HG02623 (cell line): Measurements from ENCODE around the gene SAPCD2.
"Not testable (repeated sequence)": the region's sequence is repeated elsewhere in the genome, so short reads cannot be mapped to it uniquely, and the experiment has no call there.

Source experiments
- ATAC-seq: cut with Tn5 transposase; IDR thresholded peaks from one replicate; pipeline ENCODE4 v1.9.1; 2021; ENCODE audit warnings: moderate library complexity; ENCODE audit not compliant: unreplicated experiment

SAPCD2 gene, protein sequence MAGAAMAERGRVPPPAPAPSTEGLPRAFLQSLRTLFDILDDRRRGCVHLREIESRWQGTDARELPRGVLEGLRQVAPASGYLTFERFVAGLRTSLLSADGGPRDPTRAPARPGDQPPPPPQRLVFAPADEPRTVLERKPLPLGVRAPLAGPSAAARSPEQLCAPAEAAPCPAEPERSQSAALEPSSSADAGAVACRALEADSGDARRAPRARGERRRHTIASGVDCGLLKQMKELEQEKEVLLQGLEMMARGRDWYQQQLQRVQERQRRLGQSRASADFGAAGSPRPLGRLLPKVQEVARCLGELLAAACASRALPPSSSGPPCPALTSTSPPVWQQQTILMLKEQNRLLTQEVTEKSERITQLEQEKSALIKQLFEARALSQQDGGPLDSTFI

DNA sequence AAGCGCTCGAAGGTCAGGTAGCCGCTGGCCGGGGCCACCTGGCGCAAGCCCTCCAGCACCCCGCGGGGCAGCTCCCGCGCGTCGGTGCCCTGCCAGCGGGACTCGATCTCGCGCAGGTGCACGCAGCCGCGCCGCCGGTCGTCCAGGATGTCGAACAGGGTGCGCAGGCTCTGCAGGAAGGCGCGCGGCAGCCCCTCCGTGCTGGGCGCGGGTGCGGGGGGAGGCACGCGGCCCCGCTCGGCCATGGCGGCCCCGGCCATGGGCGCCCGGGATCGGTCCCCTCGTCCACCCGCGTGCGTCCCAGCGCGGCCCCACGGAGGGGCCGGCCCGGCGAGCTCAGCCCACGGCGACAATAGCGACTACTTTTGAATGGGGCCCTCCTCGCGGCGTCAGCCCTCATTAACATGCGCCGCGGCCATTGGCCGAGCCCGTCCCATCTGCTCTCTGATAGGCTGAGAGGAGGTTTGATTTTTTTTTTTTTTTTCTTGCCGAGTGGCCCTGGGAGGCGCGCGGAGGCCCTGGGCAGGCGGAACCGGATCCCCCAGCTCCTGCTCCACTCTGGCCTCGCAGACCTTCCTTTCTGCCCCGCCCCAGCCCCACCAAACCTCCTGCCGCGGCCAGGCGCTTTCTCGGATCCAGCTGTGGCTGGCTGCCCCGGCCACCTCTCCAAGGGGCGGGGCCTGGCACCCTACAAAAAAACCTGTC, at the start of gene SAPCD2:
TSS of gene SAPCD2 (minus strand) at position 357 of the 705 bp plus-strand sequence. CDS start at position 260, 97 bp downstream.
- peak; percentile 72 for ATAC-seq

DNA sequence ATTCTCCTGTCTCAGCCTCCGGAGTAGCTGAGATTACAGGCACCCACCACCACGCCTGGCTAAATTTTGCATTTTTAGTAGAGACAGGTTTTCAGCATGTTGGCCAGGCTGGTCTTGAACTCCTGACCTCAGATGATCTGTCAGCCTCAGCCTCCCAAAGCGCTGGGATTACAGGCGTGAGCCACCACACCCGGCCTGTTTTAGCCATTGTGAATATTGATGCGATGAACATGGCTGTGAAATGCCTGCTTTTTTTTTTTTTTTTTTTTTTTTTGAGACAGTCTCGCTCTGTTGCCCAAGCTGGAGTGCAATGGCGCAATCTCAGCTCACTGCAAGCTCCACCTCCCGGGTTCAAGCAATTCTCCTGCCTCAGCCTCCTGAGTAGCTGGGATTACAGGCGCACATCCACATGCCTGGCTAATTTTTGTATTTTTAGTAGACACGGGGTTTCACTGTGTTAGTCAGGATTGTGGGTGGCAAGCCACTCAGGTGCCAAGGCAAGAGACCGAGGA, 47.8 kb upstream of the SAPCD2 start:
- not testable (repeated sequence) for ATAC-seq

DNA sequence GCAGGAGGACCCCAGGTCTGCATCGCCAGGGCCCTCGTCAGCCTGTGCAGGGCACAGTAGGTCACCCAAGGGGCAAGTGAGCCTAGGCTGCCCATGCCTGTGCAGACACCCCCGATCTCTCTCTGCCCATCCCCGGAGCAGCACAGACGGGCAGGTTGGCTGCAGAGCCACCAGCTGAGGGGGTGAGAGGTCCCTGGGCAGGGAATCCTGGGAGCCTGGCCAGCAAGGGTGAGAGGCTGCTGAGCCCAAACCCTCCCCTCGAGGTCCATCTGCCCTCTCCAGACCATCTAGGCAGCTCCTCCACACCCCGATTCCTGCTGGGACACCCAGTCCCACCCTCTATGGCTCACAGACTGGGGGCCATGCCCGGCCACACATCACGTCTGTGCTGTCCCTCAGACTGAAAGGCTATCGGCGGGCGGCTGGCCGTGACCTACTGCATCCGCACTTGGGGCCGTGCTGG, 46.9 kb upstream of the SAPCD2 start:
- ATAC-seq, result no peak

DNA sequence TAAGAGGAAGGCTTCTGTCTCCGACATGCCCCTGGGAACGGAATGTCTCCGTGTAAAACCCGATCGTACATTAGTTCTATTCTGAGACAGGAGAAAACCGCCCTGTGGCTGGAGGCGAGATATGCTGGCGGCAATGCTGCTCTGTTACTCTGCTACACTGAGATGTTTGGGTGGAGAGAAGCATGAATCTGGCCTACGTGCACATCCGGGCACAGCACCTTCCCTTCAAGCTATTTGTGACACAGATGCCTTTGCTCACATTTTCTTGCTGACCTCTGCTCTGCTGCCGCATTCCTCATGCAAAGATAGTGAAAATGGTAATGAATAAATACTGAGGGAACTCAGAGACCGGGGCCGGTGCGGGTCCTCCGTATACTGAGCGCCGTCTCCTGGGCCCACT, 46.4 kb upstream of the SAPCD2 start:
- ATAC-seq, result no peak

DNA sequence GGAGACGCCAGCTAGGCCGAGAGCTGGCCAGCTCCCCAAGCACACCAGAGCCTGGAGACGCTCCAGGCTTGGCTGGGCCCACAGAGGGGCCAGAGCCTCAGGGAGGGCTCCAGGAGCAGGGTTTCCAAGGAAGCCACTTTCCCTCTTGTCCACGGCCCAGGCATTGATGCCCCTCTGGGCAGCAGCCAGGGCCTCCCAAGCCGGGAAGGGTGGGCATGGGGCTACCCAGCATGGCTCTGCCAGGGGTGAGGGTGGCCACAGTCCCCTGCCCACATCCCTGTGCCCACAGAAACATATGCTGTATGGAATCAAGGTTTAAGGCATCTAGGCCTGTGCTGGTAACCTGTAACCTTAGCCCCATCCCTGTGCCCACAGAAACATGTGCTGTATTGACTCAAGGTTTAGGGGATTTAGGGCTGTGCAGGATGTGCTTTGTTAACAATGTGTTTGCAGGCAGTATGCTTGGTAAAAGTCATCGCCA, 45.7 kb upstream of the SAPCD2 start:
- ATAC-seq, result no peak

DNA sequence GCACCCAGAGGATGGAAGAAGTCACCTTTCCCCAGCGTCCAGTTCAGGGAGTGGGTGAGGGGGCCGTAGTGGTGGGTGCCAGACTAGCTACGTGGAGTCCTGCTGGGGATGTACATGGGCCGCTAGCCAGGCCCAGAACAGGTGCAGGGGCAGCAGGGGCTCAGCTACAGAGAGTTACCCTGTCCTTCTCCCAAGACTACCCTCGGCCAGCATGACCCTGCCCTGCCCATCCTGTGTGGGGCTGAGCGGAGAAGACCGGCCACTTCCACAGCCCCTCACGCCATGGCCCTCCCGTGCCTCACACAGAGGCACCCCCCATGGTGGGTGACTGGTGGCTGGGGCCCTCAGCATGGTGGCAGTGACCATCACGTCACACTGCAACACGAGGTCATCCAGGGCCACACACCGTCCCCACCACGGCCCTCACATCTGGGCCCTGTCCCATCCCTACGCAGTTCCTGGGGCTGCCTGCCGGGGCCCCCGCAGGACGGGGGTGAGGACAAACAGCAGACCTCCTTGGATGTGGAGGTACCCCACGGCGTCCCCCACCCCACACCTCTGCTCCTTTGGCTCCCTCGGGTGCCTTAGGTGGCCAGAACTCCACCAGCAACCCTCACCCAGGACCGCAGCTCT, 45.2 kb upstream of the SAPCD2 start:
- no peak for ATAC-seq

DNA sequence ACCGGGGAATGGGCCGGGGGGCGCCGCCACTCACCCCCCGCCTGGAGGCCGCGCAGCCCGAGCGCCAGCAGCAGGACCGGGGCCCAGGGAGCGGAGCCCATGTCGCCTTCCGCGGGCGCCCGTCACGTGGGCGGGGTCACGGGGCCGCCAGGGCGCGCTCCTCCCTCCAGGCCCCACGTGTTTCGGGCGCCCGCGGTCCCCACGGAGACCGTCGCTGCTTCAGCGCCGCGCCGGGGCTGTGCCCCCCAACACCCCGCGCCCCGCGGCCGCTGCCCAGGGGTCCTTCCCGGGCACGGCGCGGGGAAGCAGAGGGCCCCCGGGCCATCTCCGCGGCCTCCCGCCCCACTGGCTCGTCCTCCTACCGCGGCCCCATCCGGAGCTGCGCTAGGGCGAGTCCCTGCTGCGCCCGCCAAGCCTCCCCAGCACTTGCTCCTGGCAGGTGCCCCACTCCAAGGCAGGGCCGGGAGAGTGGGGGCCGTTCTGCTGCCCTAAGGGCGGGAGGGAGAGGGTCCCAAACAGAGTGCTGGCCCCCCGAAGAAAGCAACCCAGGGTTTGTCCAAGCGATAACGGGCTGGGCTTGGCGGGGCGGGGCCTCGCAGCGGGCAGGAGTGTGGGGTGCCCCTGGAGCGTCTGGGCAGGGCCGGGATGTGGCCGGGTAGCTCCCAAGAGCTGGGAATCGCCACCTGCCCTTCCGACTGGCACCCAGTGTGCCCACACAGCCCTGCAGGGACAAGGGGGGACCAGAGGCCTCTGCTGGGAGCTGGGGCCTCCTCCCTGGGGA, 44.4 kb upstream of the SAPCD2 start, which contains the start of gene DPP7:
TSS of gene DPP7 (minus strand) at position 121 of the 781 bp plus-strand sequence. CDS start at position 101, 20 bp downstream.
- peak; percentile 75 for ATAC-seq

DNA sequence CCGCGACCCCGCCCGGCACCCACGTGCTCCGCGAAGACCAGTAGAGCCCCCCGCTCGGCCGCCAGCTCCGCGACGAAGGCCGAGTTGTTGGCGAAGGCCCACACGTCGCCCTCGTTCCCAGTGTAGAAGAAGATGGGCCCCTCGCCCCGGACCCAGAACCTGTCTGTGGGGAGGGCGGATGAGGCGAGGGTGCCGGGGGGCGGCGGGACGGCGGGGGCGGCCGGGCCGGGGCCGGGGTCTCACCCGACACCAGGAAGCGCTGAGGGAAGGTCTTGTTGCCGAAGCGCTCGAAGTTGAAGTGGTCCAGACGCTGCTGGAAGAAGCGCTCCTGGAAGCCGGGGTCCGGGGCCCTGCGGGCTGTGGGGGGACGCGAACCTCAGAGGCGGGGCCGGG, 43.9 kb upstream of the SAPCD2 start:
- peak; percentile 20 for ATAC-seq

DNA sequence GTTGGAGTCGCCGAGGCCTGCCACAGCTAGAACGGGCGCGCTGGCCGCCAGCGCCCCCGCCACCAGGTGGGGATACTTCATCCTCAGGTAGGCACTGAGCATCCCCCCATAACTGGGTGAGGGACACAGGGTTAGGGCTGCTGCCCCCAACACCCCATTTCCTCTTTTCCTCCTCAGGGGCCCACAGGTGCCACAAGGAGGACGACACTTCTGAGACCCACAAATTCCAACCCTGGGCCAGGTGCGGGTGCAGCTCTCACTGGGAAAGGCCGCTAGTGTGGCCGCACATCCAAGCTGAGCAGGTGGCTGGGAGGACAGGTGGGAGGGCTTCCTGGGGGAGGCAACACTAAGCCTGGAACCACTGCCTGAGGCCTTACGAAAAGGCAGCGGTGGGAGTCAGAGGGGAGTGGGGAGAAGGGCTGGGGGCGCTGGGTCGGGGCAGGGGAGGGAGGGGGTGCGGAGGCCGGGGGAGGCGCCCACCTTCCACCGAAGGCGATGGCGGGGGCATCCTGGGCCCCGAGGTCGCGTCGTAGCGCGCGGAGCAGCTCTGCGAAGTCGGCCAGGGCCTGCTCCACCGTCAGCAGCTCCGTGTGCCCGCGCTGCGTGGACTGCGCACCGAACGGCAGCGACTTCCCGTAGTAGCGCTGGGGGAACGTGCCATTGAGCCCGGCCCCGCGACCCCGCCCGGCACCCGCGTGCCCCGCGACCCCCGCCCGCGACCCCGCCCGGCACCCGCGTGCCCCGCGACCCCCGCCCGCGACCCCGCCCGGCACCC, 43.2 kb upstream of the SAPCD2 start:
- ATAC-seq, result no peak

DNA sequence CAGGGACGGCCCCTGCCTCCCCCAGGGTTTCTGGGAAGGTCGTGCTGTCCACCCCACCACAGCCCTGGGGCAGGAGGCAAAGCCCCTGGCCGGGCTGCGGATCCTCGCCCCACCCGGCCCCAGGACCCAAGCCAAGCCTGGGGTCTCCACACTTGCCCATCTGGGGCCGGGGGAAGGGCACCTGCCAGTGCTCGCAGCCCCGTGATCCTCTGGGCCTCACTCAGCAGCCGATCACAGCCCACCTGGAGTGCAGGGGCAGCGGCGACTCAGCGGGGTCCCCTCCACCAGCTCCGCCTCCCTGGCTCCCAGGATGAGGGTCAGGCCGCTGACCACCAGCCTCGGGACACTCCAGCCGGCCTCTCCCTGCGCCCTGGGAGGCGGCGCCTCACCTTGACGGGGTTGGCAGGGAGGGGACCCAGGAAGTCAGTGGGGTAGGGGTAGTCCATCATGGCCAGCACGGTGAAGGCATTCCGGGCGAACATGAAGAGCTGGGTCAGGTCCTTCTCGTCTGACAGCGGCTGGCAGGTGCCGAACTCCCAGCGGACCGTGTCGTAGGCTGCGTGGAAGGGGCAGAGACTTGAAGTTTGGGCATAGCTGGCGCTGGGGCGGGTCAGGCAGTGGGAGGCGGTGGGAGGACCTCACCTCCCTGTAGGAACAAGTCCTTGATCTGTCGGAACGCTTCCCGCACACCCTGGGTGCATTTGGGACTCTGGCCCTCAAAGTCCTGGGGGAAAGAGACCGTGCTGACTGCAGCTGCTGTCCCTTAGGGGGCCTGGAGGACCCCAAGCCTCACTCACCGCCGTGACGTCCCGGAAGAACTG, 42.4 kb upstream of the SAPCD2 start:
- no peak for ATAC-seq

DNA sequence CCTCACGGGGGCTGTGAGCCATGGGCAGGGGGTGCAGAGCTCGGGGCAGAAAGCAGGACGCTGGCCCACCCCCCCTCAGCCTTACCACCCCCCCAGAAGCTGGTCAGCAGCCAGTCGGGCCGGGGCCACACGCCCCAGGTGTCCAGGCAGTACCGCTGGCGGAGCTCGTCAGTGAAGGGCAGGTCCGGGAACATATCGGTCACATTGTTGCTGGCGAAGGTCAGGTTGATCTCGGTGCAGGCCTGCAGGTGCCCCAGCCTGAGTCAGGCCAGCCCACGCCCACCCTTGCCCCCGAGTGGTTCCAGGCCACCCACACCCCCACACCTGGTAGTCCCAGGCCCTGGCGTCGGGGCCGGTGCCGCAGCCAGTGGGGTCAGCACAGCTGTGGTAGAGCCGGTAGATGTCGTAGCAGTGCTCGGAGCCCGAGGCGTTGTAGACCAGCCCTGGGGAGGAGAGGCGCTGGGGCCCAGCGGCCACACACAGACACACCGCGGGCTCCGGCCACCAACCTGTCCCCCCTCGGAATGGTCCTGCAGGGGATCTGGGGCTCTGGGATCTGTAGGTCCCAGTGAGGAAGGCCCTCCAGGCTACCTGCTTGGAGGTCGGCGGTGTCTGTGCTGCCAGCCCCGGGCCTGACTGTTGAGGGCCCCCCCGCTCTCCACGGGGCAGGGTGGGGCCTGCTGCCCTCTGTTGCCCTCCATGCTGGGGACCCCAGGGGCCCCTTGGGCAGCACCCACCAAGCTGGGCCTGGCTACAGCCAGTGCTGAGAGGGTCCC, 41.6 kb upstream of the SAPCD2 start:
- no peak for ATAC-seq

DNA sequence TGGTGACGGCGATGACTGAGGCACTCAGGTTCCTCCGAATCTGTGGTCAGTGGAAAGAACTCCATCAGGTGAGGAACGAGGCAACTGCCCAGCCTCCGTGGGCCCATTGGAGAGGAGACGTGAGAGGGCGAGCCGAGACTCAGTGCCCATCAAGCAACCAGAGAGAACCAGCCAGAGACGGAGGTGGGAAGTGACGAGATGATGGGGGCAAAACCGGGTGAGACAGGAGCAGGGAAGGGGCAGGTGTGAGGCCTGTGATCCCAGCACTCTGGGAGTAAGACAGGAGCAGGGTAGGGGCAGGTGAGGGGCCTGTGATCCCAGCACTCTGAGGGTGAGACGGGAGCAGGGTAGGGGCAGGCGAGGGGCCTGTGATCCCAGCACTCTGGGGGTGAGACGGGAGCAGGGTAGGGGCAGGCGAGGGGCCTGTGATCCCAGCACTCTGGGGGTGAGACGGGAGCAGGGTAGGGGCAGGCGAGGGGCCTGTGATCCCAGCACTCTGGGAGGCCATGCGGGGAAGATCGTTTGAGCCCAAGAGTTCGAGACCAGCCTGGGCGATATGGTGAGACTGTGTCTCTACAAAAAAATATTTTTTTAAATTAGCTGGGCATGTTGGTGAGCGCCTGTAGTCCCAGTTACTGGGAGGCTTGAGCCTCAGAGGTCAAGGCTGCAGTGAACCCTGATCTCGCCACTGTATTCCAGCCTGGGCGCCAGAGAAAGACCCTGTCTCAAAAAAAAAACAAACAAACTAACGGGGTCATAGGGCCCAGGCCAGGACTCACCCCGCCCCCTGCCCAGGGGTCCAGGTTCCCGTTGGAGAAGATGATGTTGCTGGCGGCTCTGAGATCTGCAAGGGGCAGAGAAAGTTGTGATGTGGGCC, 40.8 kb upstream of the SAPCD2 start:
- ATAC-seq, result no peak

DNA sequence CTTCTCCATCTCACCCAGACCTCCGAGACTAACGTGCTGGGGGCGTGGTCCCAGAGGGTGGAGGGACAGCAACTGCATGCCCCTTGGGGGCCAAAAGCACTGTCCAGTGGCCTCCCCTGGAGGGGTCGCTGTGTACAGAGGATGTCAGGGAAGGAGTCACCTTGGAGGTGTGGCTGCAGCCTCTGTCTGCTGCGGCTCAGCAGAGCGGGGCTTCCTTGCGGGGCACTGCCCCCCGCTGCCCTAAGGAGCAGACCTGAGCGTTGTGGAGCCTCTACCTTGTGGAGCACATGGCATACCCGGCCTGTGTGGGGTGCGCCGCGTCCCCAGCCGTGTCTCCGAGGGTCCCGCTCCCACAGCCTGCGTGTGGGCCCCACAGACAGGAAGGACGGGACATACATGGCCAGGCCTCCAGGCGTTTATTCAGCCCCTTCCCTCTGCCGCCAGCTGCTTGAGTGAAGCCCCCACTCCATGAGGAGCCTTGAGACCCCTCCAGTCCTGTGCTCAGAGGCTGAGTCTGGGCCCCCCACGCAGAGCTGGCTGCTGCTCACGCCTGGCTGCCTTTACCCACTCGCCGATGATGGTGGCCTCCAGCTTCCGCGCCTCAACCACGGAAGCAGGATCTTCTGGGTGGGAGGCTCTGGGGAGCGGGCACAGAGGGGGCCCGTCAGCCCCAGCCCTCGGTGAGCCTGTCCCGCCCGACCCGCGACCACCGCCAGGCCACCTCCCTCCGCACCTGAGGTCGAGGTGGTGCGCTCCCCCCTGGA, 40.0 kb upstream of the SAPCD2 start:
- ATAC-seq, result no peak

DNA sequence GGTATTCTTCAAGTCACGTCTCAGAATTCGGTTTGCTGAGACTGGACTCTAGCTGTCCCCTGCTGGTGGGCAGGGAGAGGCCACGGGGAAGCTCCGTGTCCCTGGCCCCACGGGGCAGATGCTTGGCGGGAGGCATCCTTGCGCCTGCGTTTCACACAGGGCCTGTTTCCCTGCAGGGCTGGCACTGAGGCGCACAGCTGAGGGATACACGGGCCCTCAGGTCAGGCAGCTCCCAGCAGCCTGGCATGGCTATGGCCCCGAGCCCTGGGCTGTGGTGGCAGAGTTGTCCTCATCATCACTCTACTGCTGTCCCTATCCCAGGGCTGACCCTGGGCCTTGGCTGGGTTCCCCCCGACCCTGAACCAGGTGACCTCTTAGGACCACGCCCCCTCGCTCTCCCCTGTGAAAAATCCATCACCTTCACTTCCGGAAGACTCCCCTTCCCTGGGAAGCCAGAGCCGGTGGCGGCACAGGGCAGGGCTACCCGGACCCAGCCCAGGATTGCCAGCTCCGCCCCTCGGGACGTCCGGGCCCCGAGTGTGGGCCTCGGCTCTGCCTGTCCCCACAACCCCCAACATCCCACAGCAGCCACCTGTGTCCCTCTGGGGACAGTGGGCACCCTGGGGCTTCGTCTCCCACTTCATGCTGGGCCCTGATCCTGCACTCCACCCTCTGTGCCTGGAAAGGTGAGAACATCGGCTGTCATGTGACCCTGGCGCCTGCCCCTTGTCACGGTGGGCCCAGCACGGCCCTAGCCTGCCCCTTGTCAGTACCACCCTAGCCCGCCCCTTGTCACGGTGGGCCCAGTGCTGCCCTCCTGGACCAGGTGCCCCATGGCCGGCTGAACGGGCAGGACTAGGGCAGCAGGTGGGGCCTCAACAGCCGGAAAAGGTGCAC, 39.1 kb upstream of the SAPCD2 start:
- no peak for ATAC-seq

DNA sequence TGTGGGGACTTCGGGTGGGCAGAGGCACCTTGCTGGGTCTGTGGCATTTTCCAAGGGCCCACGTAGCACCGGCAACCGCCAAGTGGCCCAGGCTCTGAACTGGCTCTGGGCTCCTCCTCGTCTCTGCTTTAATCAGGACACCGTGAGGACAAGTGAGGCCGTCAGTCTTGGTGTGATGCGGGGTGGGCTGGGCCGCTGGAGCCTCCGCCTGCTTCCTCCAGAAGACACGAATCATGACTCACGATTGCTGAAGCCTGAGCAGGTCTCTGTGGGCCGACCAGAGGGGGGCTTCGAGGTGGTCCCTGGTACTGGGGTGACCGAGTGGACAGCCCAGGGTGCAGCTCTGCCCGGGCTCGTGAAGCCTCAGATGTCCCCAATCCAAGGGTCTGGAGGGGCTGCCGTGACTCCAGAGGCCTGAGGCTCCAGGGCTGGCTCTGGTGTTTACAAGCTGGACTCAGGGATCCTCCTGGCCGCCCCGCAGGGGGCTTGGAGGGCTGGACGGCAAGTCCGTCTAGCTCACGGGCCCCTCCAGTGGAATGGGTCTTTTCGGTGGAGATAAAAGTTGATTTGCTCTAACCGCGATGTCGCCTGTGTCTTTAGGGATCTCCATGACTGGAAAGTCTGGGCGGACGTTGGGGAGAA, 38.4 kb upstream of the SAPCD2 start:
- no peak for ATAC-seq
